HG02973 (cell line): ENCODE data around the gene OVAAL.

Source experiments
- ATAC-seq: cut with Tn5 transposase; IDR thresholded peaks from one replicate; pipeline ENCODE4 v1.9.1; 2021; ENCODE audit warnings: moderate library complexity; ENCODE audit not compliant: unreplicated experiment

The OVAAL gene

GRCh38 chr1:180603223-180603849 lies 44.6 kb downstream of the OVAAL start:
- no peak for ATAC-seq

GRCh38 chr1:180603850-180604226 lies 45.1 kb downstream of the OVAAL start:
- ATAC-seq = no peak

- no peak for ATAC-seq
Measured at GRCh38 chr1:180606155-180606554, 47.4 kb downstream of the OVAAL start.

- no peak for ATAC-seq
Measured at GRCh38 chr1:180609643-180610555, 51.1 kb downstream of the OVAAL start.

GRCh38 chr1:180610556-180611015 lies 51.8 kb downstream of the OVAAL start:
- no peak for ATAC-seq

- ATAC-seq = no peak
Measured at GRCh38 chr1:180611016-180611930, 52.5 kb downstream of the OVAAL start.

GRCh38 chr1:180612632-180613031 lies 53.9 kb downstream of the OVAAL start:
- no peak for ATAC-seq

- ATAC-seq = no peak
Measured at GRCh38 chr1:180614730-180615129, 56.0 kb downstream of the OVAAL start.

- ATAC-seq = no peak
Measured at GRCh38 chr1:180615493-180616290, 56.9 kb downstream of the OVAAL start.
